Fibroblast of the conjunctiva (primary cell): ENCODE measurements around the gene NDUFS8.

Experiments used
- DNase-seq: peaks from one replicate; pipeline ENCODE4 v3.0.0-alpha.2; 2010; ENCODE audit warnings: low read depth

Gene NDUFS8

GRCh38 chr11:68015467-68015866 lies 15.0 kb upstream of the NDUFS8 start:
- DNase-seq, result no peak

GRCh38 chr11:68016161-68016903 lies 14.1 kb upstream of the NDUFS8 start:
- no peak for DNase-seq

DNA sequence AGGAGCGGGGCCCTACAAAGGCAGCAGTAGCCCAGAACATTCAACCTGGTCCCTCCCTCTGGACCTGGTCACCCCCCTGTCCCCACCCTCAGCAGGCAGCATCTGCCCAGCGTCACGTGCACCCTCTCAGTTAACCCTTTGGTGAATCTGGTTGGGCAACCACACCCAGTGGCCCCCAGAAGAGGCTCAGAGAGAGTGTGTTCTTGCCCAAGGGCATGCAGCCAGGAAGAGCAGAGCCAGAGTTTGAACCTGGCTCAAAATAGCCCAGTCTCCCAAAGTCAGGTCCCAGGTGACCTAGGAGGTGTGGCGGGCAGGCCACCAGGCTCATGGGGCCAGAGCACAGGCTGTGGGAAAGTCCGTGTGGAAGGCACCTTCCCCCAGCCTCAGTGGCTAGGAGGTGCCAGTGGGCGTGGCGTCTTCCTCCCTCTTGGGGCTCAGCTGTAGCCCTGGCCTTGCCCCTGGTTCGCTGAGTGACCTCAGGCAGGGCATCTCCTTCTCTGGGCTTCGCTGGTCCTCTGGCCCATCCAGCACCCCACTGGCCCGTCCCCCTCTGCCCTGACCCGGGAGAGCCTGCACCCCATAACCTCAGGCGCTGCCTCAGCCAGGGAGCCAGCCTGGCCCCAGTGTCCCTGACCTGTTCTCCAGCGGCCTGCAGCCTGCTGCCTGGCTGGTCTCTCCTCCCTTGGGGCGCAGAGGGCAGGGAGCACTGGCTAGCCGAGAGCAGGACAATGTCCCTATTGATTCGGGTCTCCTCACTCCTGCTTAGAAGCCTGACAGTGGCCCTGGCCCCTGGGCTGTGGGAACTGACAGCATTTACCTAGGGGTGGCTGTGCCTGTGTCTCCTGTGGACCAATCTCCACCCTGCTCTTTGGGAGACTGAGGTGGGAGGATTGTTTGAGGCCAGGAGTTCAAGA lies 13.3 kb upstream of the NDUFS8 start:
- no peak for DNase-seq

DNA sequence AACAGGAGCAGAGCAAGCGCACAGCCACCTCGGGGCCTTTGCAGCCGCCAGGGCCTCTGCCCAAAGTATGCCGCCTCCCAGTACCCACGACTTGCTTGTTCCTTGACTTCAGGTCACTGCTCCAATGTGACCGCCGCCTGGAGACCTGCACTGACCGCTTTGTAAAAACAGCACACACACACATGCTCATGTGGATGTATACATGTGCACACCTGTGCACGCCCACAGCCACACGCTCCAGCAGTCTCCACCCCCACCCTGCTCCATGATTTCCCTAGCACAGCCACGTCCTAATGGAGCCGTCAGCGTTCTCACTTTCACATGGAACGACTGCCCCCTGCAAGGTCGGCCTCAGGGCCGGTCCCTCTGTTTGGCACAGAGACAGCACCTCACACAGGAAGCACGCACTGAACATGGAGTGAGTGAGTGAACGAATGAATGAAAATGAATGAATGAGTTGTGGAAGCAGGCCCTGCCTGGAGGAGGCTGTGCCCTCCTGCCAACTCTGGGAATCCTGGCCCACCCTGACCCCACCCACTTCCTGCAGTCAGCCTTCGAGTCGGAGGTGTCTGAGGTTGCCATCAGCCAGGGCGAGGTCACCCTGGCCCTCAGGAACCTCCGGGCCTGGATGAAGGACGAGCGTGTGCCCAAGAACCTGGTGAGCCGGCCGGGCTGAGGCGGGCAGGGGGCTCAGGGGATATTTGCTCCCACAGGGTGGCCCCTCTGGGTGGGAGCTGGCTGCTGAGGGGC lies 12.3 kb upstream of the NDUFS8 start:
- DNase-seq, result no peak

GRCh38 chr11:68018730-68019190 lies 11.7 kb upstream of the NDUFS8 start:
- DNase-seq, result no peak

GRCh38 chr11:68019486-68019885 lies 11.0 kb upstream of the NDUFS8 start:
- DNase-seq, result no peak

GRCh38 chr11:68020575-68020974 lies 9.9 kb upstream of the NDUFS8 start:
- no peak for DNase-seq

DNA sequence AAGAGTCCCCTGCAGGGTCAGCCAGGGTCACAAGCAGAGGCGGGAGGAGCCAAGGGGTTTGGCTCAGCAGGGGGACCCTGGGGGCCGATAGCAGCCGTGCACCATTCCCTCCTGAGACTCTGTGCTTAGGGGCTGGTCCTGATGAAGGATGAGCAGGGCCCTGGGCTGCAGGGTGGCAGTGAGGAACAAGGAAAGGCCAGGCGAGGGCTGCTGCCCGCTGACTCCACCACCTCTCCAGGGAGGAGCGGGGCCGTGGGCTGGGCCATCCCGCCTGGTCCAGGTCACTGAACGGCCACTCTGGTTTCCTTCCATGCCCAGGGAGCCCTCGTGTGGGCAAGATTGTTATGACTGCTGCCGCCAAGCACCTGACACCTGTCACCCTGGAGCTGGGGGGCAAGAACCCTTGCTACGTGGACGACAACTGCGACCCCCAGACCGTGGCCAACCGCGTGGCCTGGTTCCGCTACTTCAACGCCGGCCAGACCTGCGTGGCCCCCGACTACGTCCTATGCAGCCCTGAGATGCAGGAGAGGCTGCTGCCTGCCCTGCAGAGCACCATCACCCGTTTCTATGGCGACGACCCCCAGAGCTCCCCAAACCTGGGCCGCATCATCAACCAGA lies 9.2 kb upstream of the NDUFS8 start:
- no peak for DNase-seq

GRCh38 chr11:68022531-68022930 lies 8.0 kb upstream of the NDUFS8 start:
- no peak for DNase-seq

GRCh38 chr11:68024508-68024907 lies 6.0 kb upstream of the NDUFS8 start:
- no peak for DNase-seq

- DNase-seq, result no peak
Observed at GRCh38 chr11:68025047-68025446, 5.4 kb upstream of the NDUFS8 start.

DNA sequence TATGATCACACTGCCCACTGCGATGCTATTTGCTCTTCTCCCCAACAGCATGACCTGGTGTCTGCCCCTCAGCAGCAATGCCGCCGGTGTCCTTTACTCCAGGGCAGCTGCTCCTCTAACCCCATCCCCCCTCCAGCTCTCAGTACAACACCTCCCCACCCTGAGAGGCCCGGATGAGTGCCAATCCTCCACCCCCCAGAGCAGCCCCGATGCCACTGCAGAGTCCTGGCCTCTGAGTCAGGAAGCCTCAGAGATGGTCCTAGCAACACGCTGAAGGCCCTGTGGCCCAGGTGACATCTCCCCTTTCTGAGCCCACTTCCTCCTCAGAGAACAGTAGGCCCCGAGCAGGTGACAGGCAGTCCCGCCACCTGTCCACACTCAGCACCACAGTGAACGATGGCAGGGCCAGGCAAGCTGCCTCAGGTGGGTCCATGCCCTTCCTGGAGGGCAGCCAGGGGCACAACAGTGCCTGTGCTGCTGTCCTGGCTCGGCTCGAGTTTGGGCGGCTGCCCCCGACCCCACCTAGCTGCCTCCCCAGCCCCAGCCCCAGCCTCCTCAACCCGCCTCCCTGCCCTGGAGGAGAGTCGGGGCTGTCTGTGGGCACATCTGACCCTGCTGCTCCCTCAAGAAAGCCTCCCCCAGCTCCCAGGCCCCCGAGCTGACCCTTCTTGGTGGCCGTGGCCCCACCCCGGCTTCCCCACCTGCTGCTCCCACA lies 3.9 kb upstream of the NDUFS8 start:
- DNase-seq, result no peak

GRCh38 chr11:68027667-68028066 lies 2.8 kb upstream of the NDUFS8 start:
- no peak for DNase-seq

- no peak for DNase-seq
Observed at GRCh38 chr11:68028802-68029545, 1.5 kb upstream of the NDUFS8 start.

DNA sequence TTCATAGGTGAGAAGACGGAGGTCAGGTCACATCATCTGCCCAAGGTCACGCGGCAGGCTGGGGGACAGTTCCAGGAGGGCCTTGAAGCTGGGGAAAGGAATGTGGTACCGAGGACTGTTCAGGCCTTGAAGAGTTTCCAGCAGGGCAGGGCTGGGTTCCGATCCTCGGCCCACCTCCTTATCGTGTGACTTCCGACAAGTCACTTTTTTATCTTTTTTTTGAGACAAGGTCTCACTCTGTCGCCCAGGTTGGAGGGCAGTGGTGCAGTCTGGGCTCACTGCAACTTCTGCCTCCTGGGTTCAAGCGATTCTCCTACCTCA lies 623 bp downstream of the NDUFS8 start:
- no peak for DNase-seq

DNA sequence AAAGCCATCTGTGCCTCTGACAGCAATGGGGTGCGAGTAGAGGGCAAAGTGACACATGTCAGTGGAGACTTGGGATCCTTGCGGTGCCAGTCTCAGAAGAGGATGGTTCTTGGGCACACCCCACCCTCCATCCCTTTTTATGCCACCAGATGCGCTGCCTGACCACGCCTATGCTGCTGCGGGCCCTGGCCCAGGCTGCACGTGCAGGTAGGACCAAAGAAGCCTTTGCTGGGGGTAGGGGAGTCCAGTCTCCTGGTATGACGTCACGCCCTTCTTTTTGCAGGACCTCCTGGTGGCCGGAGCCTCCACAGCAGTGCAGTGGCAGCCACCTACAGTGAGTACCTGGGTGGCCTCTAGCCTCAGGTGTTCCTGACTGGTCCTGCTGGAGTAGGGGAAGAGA lies 1.5 kb downstream of the NDUFS8 start:
- no peak for DNase-seq

DNA sequence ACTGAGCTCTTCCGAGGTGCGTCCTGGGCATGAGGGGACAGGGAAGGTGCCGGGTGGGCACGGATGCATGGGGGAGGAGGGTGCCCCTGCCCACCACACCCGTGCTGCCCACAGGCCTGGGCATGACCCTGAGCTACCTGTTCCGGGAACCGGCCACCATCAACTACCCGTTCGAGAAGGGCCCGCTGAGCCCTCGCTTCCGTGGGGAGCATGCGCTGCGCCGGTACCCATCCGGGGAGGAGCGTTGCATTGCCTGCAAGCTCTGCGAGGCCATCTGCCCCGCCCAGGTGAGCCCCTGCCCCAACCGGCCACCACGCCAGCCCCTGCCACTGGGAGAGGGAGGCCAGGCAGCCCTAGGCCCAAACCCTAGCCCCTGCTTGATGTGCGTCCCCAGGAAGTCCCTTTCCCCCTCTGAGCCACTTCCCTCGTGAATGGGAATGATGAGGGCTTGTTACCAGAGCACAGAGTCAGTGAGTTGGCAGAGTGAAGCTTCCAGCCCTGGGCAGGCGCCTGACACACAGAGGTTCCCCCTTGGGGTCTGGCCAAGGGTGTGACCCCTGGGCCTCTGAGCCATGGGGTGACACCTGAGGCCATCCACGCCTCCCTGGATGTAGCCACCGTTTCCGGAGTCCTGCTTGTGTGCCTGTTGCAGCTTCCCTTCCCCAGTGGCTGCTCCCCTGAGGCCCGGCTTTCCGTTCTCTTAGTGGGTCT lies 2.7 kb downstream of the NDUFS8 start:
- no peak for DNase-seq

GRCh38 chr11:68033708-68034045 lies 3.2 kb downstream of the NDUFS8 start:
- DNase-seq, result no peak

- DNase-seq, result no peak
Observed at GRCh38 chr11:68035266-68035876, 4.9 kb downstream of the NDUFS8 start.
